Panc1 (cell line): ENCODE data around the gene PRRT1. TPM values are rescaled to one million over a fixed set of nuclear protein-coding genes. Genes with fewer than 3 reads are reported as not detected.
A peak's percentile ranks its signal among the peaks of the same experiment; 100 is the strongest.

Experiments
- ATAC-seq: fragments of 200-7000 bp; cut with Tn5 transposase; 2 replicates; pipeline ENCODE4 v1.9.1; 2020; ENCODE audit warnings: mild to moderate bottlenecking, moderate library complexity
- BruUV-seq: library from RNA; stranded (reverse); fragments of 400-500 nt; replicated peaks from 2 replicates; lab custom pipeline; 2021; lab: Mats Ljungman, UMichigan
- CTCF ChIA-PET: fragments of 300-600 bp; sonication (Branson Sonifier 250); formaldehyde crosslinking; loops from one replicate; lab custom pipeline; 2022; ENCODE audit warnings: antibody characterized with exemption; lab: Charles Lee
- POLR2A ChIA-PET: fragments of 300-600 bp; sonication (Branson Sonifier 250); formaldehyde crosslinking; loops from one replicate; lab custom pipeline; 2022; ENCODE audit warnings: antibody characterized with exemption; lab: Charles Lee
- DNase-seq: peaks from one replicate; pipeline ENCODE4 v3.0.0-alpha.2; 2010; ENCODE audit warnings: low read depth, low spot score
- H3K27ac ChIP-seq: 2 replicates; pipeline ENCODE4 v1.5.1; 2011; ENCODE audit warnings: mild to moderate bottlenecking, low read length, inconsistent platforms
- H3K27me3 ChIP-seq: fragments of 200-500 bp; sonication (Bioruptor generic); 2 replicates; pipeline ENCODE4 v1.6.0; 2014; ENCODE audit warnings: low read length, inconsistent platforms; ENCODE audit not compliant: control insufficient read depth, insufficient read depth
- H3K36me3 ChIP-seq: fragments of 200-500 bp; sonication (Bioruptor generic); 2 replicates; pipeline ENCODE4 v1.5.1; 2014; ENCODE audit warnings: inconsistent platforms, mild to moderate bottlenecking, low read length, moderate library complexity; ENCODE audit not compliant: control insufficient read depth, insufficient read depth
- H3K4me1 ChIP-seq: 2 replicates; pipeline ENCODE4 v1.5.1; 2011; ENCODE audit warnings: inconsistent platforms, mild to moderate bottlenecking, low read length, moderate library complexity; ENCODE audit not compliant: control insufficient read depth, insufficient read depth
- H3K4me3 ChIP-seq, 2 experiments: 2 replicates each; pipeline ENCODE4 v1.5.1; 2011 to 2012; ENCODE audit warnings: low read depth in 2 of 2, low read length in 2 of 2, mild to moderate bottlenecking in 2 of 2, inconsistent platforms in 1 of 2, moderate library complexity in 1 of 2
- H3K9me3 ChIP-seq: fragments of 200-500 bp; sonication (Bioruptor generic); 2 replicates; pipeline ENCODE4 v1.5.1; 2014; ENCODE audit warnings: low read depth, mild to moderate bottlenecking, inconsistent platforms, low read length, moderate library complexity; ENCODE audit not compliant: control insufficient read depth, insufficient read depth
- POLR2AphosphoS5 ChIP-seq: IDR thresholded peaks from 2 replicates; pipeline ENCODE4 v1.6.1; 2012; ENCODE audit warnings: mild to moderate bottlenecking, low read depth, low read length, moderate library complexity
- SIN3A ChIP-seq: IDR thresholded peaks from 2 replicates; pipeline ENCODE4 v1.6.1; 2012; ENCODE audit warnings: low read depth, mild to moderate bottlenecking, low read length, moderate library complexity, borderline replicate concordance; ENCODE audit not compliant: insufficient read depth
- TCF7L2 ChIP-seq: IDR thresholded peaks from 2 replicates; pipeline ENCODE4 v1.6.1; 2011; ENCODE audit warnings: mild to moderate bottlenecking, low read depth, low read length, inconsistent platforms
- in situ Hi-C: cut with HindIII; loops from 2 replicates; pipeline ENCODE4 v1.10.0; 2016; ENCODE audit warnings: low sequenced_read_pairs, low pct_unique_long_range_greater_than_20kb
- intact Hi-C: fragments of 100-400 bp; cut with micrococcal nuclease; formaldehyde crosslinking; loops from one replicate; pipeline ENCODE4 v1.10.0; 2022; ENCODE audit not compliant: unreplicated experiment
- total RNA-seq: library from RNA; stranded (reverse); gene quantifications from one replicate; pipeline ENCODE4 v1.2.1, GENCODE V29; 2021; ENCODE audit not compliant: unreplicated experiment
- TF ChIP-seq, protein P1 (sequence below), 2 experiments: IDR thresholded peaks; 2 replicates each; pipeline ENCODE4 v1.6.1; 2011 to 2012; ENCODE audit warnings: low read depth in 2 of 2, control low read depth in 1 of 2, low read length in 1 of 2, mild to moderate bottlenecking in 1 of 2, moderate library complexity in 1 of 2; ENCODE audit not compliant: insufficient read depth in 1 of 2
- TF ChIP-seq, protein P2 (sequence below): fragments of 450-650 bp; IDR thresholded peaks from 2 replicates; pipeline ENCODE4 v1.5.1; 2017; ENCODE audit warnings: mild to moderate bottlenecking

PRRT1 gene
- total RNA-seq, 1 experiment from 2014 or later = 1.3 TPM

DNA sequence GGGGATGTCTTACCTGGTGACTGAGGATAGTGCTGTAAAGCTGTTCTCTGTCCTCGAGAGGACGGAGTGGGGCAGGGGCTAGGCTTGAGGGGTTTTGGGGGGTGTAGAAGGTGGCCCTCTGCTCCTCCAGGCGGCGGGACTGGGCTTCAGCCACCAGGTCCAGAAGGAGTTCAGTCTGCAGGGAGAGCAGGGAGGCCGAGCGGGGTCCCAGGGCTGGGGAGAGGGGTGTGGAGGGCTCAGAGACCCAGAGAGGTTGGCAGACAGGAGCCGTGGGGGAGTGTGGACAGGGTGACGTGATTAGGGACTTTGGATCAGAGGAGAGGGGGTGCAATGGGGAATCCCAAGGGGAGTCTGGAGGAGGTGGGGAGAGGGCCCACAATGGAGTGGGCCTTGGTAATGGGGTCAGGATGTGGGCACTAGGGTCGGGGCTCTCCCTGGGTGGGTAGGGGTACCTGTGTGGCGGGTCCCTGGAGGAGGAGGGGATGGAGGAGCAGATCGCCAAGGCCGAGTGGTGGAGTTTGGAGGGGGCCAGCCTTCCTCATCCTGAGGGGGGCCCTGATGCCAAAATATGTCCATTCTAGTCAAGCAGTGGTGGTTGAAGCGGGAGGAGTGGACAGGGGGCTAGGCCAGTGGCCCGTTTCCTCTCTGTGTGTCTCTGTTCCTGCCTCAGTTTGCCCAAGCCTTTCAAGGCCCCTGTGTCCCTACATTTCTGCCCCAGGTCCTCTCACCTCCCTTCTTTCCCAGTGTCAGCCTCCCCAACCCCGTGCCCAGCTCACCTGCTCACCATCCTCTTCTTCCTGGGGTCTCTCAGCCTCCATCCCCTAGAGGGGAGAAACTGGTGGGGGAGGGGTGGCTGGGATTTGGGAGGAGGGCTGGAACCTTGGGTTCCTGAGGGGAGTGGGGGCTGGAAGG lies 40.2 kb upstream of the PRRT1 start:
- Histone ChIP-seq H3K4me3 (no peak overlapping the region), H3K36me3 (no peaks in the 10 kb centered on the region; the same call in 1 of the 2 replicates), H3K4me1 (peaks cover 35% of the 10 kb centered on the region), H3K27me3 (no peaks in the 10 kb centered on the region), H3K27ac (peak overlapping the region; percentile 94), H3K9me3 (no peaks in the 10 kb centered on the region)
- intact Hi-C loops = loop anchor here (10.0 kb wide), 1 partner anchor 77 kb away; no protein-coding TSS in a partner anchor
- no peak for DNase-seq
- BruUV-seq = no TSS peak
- TF ChIP-seq, protein P1, sequence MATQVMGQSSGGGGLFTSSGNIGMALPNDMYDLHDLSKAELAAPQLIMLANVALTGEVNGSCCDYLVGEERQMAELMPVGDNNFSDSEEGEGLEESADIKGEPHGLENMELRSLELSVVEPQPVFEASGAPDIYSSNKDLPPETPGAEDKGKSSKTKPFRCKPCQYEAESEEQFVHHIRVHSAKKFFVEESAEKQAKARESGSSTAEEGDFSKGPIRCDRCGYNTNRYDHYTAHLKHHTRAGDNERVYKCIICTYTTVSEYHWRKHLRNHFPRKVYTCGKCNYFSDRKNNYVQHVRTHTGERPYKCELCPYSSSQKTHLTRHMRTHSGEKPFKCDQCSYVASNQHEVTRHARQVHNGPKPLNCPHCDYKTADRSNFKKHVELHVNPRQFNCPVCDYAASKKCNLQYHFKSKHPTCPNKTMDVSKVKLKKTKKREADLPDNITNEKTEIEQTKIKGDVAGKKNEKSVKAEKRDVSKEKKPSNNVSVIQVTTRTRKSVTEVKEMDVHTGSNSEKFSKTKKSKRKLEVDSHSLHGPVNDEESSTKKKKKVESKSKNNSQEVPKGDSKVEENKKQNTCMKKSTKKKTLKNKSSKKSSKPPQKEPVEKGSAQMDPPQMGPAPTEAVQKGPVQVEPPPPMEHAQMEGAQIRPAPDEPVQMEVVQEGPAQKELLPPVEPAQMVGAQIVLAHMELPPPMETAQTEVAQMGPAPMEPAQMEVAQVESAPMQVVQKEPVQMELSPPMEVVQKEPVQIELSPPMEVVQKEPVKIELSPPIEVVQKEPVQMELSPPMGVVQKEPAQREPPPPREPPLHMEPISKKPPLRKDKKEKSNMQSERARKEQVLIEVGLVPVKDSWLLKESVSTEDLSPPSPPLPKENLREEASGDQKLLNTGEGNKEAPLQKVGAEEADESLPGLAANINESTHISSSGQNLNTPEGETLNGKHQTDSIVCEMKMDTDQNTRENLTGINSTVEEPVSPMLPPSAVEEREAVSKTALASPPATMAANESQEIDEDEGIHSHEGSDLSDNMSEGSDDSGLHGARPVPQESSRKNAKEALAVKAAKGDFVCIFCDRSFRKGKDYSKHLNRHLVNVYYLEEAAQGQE (IDR thresholded peaks at IDR 0.05; ENCODE audit: insufficient read depth in 1 of 2, low read depth in 2 of 2, low read length in 1 of 2) = no peak
- no peak for TF ChIP-seq SIN3A
- no peak for TF ChIP-seq POLR2AphosphoS5
- TF ChIP-seq TCF7L2 = no peak
- TF ChIP-seq, protein P2, sequence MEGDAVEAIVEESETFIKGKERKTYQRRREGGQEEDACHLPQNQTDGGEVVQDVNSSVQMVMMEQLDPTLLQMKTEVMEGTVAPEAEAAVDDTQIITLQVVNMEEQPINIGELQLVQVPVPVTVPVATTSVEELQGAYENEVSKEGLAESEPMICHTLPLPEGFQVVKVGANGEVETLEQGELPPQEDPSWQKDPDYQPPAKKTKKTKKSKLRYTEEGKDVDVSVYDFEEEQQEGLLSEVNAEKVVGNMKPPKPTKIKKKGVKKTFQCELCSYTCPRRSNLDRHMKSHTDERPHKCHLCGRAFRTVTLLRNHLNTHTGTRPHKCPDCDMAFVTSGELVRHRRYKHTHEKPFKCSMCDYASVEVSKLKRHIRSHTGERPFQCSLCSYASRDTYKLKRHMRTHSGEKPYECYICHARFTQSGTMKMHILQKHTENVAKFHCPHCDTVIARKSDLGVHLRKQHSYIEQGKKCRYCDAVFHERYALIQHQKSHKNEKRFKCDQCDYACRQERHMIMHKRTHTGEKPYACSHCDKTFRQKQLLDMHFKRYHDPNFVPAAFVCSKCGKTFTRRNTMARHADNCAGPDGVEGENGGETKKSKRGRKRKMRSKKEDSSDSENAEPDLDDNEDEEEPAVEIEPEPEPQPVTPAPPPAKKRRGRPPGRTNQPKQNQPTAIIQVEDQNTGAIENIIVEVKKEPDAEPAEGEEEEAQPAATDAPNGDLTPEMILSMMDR = no peak
- CTCF ChIA-PET = no interaction called here
- ATAC-seq = no peak
- in situ Hi-C loops = no loop called here
- POLR2A ChIA-PET = interaction anchor here (0.6 kb wide), 1 partner anchor 282 kb away, joined by 3 read pairs; no protein-coding TSS in a partner anchor

DNA sequence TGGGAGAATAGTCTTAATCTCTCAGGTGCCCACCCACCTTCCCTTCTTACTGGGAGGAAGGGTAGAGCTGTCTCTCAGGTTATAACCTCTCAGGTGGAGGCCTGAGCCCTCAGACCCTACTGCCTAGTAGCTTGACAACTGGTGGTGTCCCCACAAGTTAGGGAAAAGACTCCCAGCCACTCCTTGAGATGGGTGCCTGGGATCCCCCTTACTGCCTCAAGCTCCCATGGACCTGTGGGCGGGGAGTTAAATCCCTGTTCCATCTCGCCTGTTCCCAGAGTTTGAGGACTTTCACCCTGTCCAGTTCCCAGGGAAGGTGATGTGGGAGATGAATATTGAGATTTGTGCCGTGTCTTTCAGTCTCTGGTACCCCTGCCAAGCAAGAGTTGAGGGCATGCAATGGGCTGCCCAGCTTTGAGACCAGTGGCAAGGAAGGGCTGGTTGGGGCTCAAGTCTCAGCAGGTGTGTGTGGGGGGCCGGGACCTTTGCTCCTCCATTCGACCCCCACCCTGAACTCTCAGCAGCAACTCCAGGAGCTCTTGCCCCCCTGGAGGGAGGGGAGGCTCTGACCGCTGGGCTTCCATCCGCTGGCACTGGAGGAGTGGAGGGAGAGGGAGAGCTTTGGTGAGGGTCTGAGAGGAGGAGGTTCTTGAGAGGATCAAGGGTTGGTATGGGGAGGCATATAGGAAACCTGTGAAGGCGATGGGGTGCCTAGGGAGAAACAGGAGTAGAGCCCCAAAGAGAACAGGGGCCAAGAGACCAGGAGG lies 39.4 kb upstream of the PRRT1 start:
- H3K27me3 ChIP-seq = no peaks in the 10 kb centered on the region
- DNase-seq = no peak
- peak overlapping the region; percentile 94 for H3K27ac ChIP-seq
- H3K4me3 ChIP-seq = peak overlapping the region in 1 of 2 experiments; percentile 74; a peak in 1 of 4 replicates
- peaks cover 32% of the 10 kb centered on the region for H3K4me1 ChIP-seq
- ChIA-PET CTCF (no interaction called here), POLR2A (interaction anchor here (0.6 kb wide), 1 partner anchor 281 kb away, joined by 3 read pairs; no protein-coding TSS in a partner anchor)
- ATAC-seq = no peak
- H3K9me3 ChIP-seq = no peaks in the 10 kb centered on the region
- no TSS peak for BruUV-seq
- TF ChIP-seq TCF7L2 (no peak), POLR2AphosphoS5 (no peak), SIN3A (no peak)
- TF ChIP-seq, protein P1 (IDR thresholded peaks at IDR 0.05; ENCODE audit: insufficient read depth in 1 of 2, low read depth in 2 of 2, low read length in 1 of 2) = no peak
- TF ChIP-seq, protein P2 = no peak
- H3K36me3 ChIP-seq = no peaks in the 10 kb centered on the region; the same call in 1 of the 2 replicates
- in situ Hi-C loops = no loop called here
- intact Hi-C loops = loop anchor here (10.0 kb wide), 1 partner anchor 76 kb away; no protein-coding TSS in a partner anchor
